ENCODE data around the gene GCLC.

The GCLC gene

DNA sequence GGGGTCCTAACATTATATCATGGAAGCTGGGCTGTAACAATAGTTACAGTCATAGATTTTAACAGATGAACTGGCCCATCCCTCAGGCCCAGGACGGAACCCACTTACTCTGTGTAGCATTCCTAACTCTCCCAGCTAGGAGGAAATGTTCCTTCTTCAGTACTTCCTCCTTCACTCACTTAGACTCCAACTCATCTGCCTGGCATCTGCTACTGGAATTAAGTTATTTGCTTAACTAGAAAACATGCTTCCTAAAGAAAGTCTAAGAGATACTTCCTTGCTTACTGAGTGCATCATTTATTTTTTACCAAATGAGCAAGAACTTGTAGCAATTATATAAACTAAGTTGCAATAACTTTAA lies 20.5 kb downstream of the GCLC start:
- peak; percentile 85 for DNase-seq (ENCODE audit: low spot score)

DNA sequence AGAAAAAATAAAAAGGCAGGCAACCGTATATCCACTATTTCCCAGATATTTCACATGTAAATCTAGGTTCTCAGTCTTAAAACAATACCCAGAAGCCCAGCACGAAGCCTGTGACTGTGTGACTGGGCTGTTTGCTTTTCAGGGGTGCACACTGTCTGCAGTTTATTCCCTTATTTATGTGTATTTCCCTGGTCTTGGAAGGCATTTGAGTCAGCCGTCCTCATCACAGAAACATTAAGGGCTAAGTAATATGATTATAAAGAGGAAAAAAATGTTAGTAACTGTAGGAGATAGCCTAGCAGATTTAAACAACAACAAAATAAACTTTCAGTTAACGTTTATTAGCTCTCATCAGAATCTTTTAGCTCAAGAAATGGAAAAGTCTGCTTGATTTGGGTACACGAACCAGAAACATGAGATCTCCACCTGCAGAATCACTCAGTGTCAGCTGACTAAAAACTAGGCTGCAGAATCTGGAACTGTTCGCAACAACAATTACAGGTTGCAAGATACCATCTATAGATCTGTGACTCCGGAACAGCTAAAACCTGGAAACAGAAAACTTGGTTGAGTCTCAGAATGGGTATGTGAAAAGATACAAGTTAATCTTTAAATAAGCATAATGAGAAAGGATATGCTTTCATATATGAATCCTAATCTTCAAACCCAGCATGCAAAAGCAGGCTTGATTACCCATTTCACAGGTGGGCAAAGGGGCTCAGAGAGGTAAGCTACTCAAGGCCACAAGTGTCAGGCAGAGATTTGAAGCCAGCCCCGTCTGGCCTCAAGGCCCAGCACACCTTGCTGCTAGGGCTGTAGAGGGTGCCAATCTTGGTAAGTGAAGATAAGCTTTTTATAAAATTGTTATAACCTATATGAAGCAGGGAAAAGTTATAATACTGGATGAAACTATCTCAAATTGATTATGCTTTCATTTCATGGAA lies 21.1 kb downstream of the GCLC start:
- no peak for DNase-seq (ENCODE audit: low spot score)

DNA sequence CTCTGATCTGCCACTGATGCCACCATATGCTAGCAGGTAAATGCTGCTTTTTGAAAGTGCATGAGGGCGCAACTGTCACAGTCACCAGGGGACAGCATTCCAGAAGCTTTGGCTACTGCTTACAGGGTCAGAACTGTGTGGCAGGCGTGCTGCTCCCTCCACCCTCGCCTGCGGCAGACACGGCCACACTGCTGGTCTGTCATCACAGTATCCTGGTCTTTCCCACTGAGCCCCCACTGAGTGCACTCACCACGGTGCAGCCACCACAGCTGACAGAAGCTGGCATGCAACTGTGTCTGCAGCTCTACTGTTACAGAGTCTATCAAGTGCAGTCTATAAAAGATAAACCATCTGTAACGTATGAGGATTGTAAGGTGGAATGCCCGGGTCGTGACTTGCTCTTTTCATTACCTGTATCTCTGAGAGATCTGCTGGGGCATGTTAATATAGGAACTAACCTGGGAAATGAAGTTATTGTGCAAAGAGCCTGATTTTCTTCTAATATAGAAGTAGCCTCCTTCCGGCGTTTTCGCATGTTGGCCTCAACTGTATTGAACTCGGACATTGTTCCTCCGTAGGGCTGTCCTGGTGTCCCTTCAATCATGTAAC lies 24.5 kb downstream of the GCLC start:
- no peak for DNase-seq (ENCODE audit: low spot score)

DNA sequence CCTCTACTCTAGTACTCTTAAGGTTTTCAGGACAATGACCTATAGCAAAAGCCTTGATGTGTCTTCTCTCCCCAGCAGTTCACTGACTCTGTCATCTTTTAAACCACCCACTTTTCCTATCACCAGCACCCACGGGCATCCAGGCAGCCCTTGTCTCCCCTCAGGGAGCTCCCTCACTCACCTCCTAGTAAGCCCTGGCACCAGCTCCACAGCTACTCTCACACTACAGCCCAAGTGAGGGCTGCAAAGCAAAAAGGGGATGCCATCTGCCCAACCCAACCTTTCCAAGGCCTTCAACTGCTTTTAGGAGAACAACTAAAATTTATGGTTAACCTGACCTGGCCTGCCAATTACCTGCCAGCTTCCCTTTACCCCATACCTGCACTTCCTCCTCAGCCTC lies 26.0 kb downstream of the GCLC start:
- no peak for DNase-seq (ENCODE audit: low spot score)

- DNase-seq (ENCODE audit: low spot score) = no peak
Measured at GRCh38 chr6:53517021-53517420, 27.9 kb downstream of the GCLC start.

GRCh38 chr6:53514677-53515076 lies 30.2 kb downstream of the GCLC start:
- DNase-seq (ENCODE audit: low spot score) = no peak

- no peak for DNase-seq (ENCODE audit: low spot score)
Measured at GRCh38 chr6:53513519-53513966, 31.4 kb downstream of the GCLC start.

DNA sequence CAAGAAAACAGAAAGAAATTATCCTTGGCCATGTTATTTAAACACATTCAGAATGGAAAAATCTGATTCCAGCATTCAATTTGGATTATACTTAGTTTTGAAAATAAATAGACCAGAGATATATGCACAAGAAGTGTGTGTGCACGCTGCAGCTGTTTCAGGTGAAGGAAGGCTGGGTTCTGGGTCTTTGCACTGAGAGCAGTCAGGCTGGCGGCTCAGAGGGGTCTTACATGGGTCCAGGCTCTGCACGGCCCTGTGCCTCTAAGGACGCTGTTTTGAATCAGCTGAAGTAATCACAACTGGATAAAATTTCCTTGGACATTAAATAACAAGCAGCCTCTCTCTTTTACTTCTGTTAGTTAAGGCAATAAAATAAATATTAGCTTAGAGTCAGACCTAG lies 31.8 kb downstream of the GCLC start:
- no peak for DNase-seq (ENCODE audit: low spot score)

DNA sequence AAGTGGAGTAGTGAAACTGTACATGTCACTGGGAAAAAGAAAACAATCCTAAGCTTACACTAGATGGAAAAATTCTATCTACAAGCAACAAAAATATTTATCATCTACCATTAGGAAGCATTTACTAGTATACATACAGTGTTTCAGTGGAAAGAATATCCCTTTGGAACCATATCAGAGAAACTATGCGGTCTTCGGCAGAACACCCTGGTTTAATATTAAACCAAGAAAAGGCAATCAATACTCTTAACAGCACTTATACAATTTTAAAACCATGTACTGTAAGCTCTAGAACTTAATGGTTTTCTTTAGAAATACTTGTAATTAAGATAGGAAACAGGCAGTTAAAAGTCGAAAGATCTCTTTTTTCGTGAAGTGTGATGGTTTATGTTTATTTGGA lies 32.3 kb downstream of the GCLC start:
- DNase-seq (ENCODE audit: low spot score) = no peak

DNA sequence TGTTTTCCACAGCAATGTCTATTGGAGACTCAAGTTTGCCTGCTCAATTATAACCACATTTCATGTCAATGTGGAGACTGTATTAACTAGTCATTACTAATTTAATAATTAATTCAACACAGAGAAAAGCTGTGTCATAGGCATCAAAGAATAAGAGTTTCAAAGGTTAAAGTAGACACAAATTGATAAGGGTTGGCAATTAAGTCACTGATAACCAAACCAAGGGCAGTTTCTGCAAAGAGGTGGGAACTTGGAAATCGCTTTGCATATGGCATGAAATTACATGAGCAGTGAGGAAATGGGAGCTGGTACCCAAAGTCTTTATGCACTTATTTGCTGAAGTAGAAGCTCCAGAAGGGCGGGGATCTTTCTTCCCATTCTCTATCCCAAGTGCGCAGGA lies 34.2 kb downstream of the GCLC start:
- DNase-seq (ENCODE audit: low spot score) = no peak

- DNase-seq (ENCODE audit: low spot score) = no peak
Measured at GRCh38 chr6:53506872-53507271, 38.0 kb downstream of the GCLC start.

GRCh38 chr6:53504512-53504911 lies 40.4 kb downstream of the GCLC start:
- DNase-seq (ENCODE audit: low spot score) = no peak

GRCh38 chr6:53503060-53503459 lies 41.8 kb downstream of the GCLC start:
- DNase-seq (ENCODE audit: low spot score) = no peak

DNA sequence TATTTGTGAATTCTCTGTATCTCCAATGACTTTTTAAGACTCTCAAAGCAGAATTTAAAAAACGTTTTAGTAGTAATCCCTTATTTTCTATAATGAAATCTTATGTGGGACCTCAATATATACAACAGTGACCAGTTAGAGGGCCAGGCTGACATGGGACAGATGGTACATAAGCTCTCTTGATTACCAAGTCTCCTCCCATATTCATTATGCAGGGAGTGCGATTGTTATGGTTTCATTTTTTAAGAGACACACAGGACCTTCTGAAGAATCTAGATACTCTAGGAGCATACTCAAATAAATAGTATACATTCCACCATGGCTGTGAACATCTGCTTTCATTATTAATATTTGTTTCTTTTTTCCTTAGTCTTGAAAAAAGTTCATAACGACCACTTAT lies 43.5 kb downstream of the GCLC start:
- no peak for DNase-seq (ENCODE audit: low spot score)

GRCh38 chr6:53500095-53500494 lies 44.8 kb downstream of the GCLC start:
- no peak for DNase-seq (ENCODE audit: low spot score)

DNA sequence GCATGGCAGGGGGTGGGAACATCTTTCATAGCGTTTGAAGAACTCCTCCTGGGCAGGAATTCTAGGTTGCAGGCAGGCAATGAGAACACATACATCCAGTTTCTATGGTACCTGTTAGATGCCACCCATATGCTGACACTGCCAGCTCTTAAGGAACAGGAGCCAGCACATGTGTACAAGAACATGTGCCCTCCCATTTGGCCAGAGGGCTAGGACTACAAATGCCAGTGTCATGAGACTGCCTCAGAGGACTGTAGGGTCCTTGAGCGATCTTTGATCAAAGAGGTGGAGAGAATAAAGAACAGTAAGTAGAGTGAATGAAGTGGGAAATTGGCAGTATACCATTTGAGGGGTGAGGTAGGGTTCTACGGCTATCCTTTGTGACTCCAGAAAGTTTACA lies 45.8 kb downstream of the GCLC start:
- no peak for DNase-seq (ENCODE audit: low spot score)

DNA sequence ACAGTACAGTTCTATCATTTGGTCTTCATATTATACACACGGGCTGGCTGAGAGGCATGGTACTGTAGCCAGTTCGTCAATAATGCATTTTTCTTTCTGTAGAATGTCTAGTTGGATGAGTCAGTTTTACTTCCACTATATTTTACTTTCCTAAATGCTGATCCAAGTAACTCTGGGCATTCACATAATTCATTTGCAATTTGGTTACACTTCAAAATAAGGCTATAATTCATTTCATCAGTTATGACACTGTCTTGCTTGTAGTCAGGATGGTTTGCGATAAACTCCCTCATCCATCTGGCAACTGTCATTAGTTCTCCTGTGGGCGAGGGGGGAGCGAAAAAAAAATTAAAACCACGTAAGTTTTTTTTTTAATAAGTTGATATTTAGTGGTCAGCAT lies 46.3 kb downstream of the GCLC start:
- no peak for DNase-seq (ENCODE audit: low spot score)

DNA sequence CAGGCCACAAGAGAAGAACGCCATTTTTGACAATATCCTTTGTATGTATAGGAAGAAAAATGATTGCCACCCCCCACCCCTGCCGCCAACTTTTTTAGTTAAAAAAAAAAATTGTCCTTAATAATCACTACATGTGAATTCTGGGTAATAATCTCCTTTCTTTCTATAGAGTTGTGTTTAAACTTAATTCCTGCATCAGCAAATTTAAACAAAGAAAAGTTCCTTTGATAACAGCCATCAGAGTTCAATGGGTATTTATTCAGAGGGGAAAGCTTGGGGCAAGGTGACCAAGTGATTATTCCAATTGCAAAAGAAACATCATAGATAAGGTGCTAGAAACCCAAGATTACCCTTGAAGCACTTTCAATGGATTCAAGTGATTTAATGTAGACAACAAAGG lies 47.0 kb downstream of the GCLC start:
- no peak for DNase-seq (ENCODE audit: low spot score)

GRCh38 chr6:53496797-53497375 lies 48.0 kb downstream of the GCLC start:
- DNase-seq (ENCODE audit: low spot score) = peak; percentile 94

GRCh38 chr6:53495506-53496499 lies 49.1 kb downstream of the GCLC start:
- no peak for DNase-seq (ENCODE audit: low spot score)

DNA sequence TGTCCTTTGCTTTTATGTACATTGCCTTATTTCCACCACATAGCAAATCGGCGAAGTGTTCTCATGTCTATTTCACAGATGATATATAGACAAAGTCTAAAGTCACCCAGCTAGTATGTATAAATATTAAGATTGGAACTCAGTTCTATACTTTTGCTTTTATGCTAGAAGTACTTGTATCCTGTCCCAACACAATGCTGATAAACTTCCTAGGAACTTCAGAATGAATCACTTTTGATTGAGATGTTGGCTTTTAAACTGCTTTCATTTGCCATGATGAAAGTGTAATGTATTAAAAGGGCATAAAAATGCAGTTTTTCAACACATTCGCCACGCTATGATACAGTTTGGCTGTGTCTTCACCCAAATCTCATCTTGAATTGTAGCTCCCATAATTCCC lies 50.8 kb downstream of the GCLC start:
- DNase-seq (ENCODE audit: low spot score) = no peak

DNA sequence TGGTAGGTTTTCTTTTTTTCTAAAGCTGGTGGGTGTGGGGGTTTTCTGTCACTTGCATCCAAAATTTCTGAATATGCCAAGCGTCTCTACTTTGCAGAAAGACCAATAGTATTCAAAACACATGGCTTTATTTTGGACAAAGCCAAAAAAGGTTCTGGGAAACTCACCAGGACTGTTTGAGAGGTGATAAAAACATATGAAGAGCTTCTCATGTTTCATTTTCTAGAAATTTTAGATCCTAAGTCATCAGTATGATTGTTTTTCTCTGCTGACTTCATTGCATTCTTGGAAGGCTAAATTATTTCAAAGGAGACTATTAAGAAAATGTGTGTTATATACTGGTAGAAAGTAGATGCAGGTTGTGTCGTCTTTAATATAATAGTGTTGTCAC lies 51.3 kb downstream of the GCLC start:
- DNase-seq (ENCODE audit: low spot score) = no peak
